PFSK-1 (cell line): Measurements from ENCODE around the gene FUOM.

ENCODE experiments used
- FOXP2 ChIP-seq: optimal IDR thresholded peaks from 2 replicates; pipeline ENCODE3; 2011; ENCODE audit warnings: borderline replicate concordance, control low read depth, inconsistent platforms; ENCODE audit not compliant: insufficient read depth; ENCODE audit errors: extremely low read length, extremely low read depth
- POLR2AphosphoS5 ChIP-seq: IDR thresholded peaks from 2 replicates; pipeline ENCODE4 v1.6.1; 2012; ENCODE audit warnings: low read depth, mild to moderate bottlenecking, control low read depth, low read length, moderate library complexity
- SIN3A ChIP-seq: IDR thresholded peaks from 2 replicates; pipeline ENCODE4 v1.6.1; 2012; ENCODE audit warnings: mild to moderate bottlenecking, low read length, moderate library complexity, borderline replicate concordance; ENCODE audit not compliant: insufficient read depth
- TAF1 ChIP-seq: IDR thresholded peaks from 2 replicates; pipeline ENCODE4 v1.6.1; 2012; ENCODE audit warnings: low read length, control low read depth, borderline replicate concordance; ENCODE audit not compliant: insufficient read depth
- TF ChIP-seq, protein P1 (sequence below), 2 experiments: IDR thresholded peaks; 2 replicates each; pipeline versions ENCODE4 v1.6.1 to v1.8.0; 2011 to 2012; ENCODE audit warnings: low read depth in 2 of 2, low read length in 2 of 2, control low read depth in 1 of 2, inconsistent platforms in 1 of 2, mild to moderate bottlenecking in 1 of 2, moderate library complexity in 1 of 2; ENCODE audit not compliant: insufficient read depth in 1 of 2

FUOM gene

DNA sequence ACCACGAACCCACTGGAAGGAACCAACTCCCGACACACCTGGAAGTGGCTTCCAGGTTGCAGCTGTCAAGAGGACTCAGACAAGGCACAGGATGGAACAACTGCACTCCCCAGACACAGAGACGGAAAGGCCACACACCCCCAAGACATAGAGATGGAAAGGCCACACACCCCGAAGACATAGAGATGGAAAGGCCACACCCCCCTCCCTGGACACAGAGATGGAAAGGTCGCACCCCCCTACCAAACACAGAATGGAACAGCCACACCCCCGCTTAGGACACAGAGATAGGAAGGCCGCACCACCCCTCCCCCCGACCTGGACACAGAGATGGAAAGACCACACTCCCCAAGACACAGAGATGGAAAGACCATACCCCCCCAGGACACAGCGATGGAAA lies 41.6 kb downstream of the FUOM start:
- TF ChIP-seq, protein P1, sequence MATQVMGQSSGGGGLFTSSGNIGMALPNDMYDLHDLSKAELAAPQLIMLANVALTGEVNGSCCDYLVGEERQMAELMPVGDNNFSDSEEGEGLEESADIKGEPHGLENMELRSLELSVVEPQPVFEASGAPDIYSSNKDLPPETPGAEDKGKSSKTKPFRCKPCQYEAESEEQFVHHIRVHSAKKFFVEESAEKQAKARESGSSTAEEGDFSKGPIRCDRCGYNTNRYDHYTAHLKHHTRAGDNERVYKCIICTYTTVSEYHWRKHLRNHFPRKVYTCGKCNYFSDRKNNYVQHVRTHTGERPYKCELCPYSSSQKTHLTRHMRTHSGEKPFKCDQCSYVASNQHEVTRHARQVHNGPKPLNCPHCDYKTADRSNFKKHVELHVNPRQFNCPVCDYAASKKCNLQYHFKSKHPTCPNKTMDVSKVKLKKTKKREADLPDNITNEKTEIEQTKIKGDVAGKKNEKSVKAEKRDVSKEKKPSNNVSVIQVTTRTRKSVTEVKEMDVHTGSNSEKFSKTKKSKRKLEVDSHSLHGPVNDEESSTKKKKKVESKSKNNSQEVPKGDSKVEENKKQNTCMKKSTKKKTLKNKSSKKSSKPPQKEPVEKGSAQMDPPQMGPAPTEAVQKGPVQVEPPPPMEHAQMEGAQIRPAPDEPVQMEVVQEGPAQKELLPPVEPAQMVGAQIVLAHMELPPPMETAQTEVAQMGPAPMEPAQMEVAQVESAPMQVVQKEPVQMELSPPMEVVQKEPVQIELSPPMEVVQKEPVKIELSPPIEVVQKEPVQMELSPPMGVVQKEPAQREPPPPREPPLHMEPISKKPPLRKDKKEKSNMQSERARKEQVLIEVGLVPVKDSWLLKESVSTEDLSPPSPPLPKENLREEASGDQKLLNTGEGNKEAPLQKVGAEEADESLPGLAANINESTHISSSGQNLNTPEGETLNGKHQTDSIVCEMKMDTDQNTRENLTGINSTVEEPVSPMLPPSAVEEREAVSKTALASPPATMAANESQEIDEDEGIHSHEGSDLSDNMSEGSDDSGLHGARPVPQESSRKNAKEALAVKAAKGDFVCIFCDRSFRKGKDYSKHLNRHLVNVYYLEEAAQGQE (IDR thresholded peaks at IDR 0.05; ENCODE audit: insufficient read depth in 1 of 2, low read depth in 2 of 2, low read length in 2 of 2): no peak

DNA sequence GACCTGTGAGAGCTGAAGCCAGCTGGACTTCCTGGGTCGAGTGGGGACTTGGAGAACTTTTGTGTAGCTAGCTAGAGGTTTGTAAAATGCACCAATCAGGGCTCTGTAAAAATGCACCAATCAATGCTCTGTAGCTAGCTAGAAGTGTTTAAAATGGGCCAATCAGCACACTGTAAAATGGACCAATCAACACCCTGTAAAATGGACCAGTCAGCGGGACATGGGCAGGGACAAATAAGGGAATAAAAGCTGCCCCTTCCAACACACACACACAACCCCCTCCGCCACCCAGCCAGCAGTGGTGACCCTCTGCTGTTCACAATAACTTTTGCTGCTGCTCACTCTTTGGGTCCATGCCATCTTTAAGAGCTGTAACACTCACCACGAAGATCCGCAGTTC lies 42.0 kb downstream of the FUOM start:
- TF ChIP-seq, protein P1 (IDR thresholded peaks at IDR 0.05; ENCODE audit: insufficient read depth in 1 of 2, low read depth in 2 of 2, low read length in 2 of 2): no peak
- TF ChIP-seq POLR2AphosphoS5 (no peak), FOXP2 (no peak)

DNA sequence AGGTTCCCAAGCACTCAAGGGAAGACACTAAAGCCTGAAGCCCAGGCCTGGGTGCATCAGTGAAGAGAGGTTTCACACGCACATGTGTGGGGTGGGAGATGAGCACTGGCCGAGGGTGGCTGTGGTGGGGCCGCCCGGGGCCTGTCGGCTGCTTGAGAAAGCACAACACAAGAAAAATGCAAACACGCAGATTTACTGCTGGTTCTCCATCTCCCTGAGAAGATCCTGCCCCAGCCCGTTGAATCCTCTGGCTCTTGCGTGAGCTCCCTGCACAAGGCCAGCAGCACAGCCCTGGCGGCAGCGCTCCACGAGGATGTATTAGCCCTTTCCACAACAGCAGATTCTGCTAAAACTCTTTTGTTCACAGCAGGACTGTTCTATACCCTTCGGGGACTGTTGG lies 42.9 kb downstream of the FUOM start:
- no peak for TF ChIP-seq FOXP2
- TF ChIP-seq TAF1: no peak
- TF ChIP-seq SIN3A: no peak
- TF ChIP-seq POLR2AphosphoS5: no peak
- TF ChIP-seq, protein P1 (IDR thresholded peaks at IDR 0.05; ENCODE audit: insufficient read depth in 1 of 2, low read depth in 2 of 2, low read length in 2 of 2): no peak

DNA sequence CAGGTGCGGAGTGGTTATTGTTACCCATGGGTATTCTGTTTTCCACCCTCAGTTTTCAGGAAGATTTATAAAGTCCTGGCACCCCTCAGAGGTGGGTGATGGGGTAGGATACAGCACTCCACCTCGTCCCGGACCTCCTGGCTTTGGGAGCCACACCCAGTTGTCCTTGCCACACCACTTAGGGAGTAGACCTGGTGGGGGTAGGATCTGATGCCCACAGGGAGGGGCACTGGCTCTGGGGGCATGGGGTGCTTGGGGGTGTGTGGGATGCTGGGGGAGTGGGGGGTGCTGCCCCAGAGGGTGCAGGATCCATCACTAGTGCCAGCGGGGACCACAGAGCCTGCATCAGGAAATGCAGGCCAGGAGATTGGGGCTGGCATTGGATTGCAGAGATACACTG lies 44.6 kb downstream of the FUOM start:
- TF ChIP-seq SIN3A (no peak), TAF1 (no peak), POLR2AphosphoS5 (no peak), FOXP2 (no peak)
- TF ChIP-seq, protein P1 (IDR thresholded peaks at IDR 0.05; ENCODE audit: insufficient read depth in 1 of 2, low read depth in 2 of 2, low read length in 2 of 2): no peak

DNA sequence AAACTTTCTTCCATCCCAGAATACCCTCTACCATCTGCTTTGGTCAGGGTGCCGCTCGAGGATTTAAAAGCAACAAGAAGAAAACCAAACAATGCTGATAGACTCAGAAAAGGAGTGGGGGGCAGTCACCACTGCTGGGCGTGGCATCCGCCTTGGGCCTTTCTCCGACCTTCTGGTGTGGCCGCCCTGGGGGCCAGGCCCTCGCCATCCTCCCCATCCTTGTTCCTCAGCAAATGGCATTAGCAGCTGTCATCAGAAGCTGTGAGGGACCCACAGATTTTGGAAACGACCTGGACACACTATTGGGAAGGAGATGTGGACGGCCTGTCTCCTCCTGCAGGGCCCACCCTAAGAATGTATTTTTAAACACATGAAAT lies 45.1 kb downstream of the FUOM start:
- no peak for TF ChIP-seq SIN3A
- TF ChIP-seq POLR2AphosphoS5: no peak
- TF ChIP-seq, protein P1 (IDR thresholded peaks at IDR 0.05; ENCODE audit: insufficient read depth in 1 of 2, low read depth in 2 of 2, low read length in 2 of 2): no peak
- no peak for TF ChIP-seq TAF1
- TF ChIP-seq FOXP2: no peak
